GM10266 (cell line): ENCODE measurements around the gene MAMLD1.
A peak's percentile ranks its signal among the peaks of the same experiment; 100 is the strongest.

Experiments used
- DNase-seq: peaks from one replicate; pipeline ENCODE4 v3.0.0; 2012; ENCODE audit errors: extremely low spot score
- TF ChIP-seq, protein P1 (sequence below): IDR thresholded peaks from 2 replicates; pipeline ENCODE4 v1.5.1; 2012; ENCODE audit warnings: mild to moderate bottlenecking, low read depth; ENCODE audit not compliant: control insufficient read depth, insufficient read depth; ENCODE audit errors: missing control alignments

Gene MAMLD1

DNA sequence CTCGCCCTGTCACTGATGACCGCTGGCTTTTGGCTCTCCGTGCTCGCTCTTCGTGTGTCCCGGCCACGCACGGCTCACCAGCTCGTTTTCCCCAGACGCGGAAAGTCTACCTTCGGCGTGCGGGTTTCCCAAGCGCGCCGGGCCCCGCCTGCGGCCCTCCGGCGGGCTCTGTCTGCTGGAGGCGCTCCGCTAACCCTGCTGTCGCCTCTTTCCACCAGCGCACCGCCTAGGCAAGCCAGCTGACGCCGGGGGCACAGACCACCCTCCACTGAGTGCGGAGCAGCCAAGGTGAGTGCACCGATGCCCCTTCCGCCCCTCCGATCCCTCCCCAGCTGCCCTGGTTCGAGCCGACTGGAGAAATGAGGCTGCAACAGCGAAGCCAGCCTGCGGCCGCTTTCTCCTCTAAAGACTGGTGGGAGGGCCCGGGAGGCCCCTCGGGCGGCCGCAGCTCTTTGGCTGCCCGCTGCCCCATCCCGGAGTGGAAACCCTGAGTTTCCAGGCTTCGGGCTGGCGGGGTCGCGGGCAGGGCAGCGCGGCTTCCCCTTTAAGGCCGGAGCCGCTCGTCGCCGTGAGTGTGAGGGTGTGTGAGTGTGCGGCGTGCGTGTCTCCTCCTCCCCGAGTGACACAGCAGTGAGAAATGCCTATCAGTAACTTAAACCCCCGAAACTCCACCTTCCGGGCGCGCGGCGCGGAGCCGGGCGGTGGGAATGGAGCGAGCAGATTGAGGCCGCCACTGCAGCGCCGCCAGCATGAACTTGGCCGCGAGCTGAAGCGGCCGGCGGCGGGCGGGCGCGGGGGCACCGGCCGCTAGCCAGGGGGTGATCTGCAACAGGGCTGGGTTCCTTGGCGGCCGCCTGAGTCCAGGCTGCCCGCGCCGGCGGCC is at the start of gene MAMLD1:
Gene MAMLD1, plus strand, starts transcription at position 719 of the 883 bp plus-strand sequence. CDS start 82,200 bp downstream, outside the sequence.
- peak; percentile 10 for DNase-seq

DNA sequence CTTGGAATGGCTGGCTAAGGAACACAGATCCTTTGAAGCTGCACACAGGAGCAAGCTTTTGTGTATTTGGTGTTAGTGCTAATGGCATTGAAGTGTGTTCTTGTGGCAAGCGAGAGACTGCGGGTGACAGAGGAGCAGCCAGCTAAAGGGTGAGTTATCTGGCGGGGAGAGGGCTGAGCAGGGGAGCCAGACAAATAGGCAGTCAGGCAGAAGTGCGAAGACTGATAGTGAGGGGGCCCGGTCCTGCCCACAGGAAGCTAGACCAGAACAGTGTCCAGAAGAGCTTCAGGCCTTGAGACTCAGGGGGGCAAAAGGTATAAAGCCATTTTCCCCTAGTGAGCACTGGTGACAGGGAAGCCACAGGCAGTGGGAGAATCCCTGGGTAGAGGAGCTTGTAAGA is 49.6 kb upstream of the MAMLD1 start:
- TF ChIP-seq, protein P1, sequence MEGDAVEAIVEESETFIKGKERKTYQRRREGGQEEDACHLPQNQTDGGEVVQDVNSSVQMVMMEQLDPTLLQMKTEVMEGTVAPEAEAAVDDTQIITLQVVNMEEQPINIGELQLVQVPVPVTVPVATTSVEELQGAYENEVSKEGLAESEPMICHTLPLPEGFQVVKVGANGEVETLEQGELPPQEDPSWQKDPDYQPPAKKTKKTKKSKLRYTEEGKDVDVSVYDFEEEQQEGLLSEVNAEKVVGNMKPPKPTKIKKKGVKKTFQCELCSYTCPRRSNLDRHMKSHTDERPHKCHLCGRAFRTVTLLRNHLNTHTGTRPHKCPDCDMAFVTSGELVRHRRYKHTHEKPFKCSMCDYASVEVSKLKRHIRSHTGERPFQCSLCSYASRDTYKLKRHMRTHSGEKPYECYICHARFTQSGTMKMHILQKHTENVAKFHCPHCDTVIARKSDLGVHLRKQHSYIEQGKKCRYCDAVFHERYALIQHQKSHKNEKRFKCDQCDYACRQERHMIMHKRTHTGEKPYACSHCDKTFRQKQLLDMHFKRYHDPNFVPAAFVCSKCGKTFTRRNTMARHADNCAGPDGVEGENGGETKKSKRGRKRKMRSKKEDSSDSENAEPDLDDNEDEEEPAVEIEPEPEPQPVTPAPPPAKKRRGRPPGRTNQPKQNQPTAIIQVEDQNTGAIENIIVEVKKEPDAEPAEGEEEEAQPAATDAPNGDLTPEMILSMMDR = no peak
- DNase-seq = no peak

More for the DNA sequence above, at the start of gene MAMLD1:
- TF ChIP-seq, protein P1 = no peak

- no peak for DNase-seq
- TF ChIP-seq, protein P1 = no peak
Observed at GRCh38 chrX:150314186-150314585, 48.9 kb upstream of the MAMLD1 start.

GRCh38 chrX:150316564-150316963 is 46.6 kb upstream of the MAMLD1 start:
- TF ChIP-seq, protein P1 = no peak
- DNase-seq = no peak

GRCh38 chrX:150323020-150323419 is 40.1 kb upstream of the MAMLD1 start:
- TF ChIP-seq, protein P1 = no peak
- no peak for DNase-seq

DNA sequence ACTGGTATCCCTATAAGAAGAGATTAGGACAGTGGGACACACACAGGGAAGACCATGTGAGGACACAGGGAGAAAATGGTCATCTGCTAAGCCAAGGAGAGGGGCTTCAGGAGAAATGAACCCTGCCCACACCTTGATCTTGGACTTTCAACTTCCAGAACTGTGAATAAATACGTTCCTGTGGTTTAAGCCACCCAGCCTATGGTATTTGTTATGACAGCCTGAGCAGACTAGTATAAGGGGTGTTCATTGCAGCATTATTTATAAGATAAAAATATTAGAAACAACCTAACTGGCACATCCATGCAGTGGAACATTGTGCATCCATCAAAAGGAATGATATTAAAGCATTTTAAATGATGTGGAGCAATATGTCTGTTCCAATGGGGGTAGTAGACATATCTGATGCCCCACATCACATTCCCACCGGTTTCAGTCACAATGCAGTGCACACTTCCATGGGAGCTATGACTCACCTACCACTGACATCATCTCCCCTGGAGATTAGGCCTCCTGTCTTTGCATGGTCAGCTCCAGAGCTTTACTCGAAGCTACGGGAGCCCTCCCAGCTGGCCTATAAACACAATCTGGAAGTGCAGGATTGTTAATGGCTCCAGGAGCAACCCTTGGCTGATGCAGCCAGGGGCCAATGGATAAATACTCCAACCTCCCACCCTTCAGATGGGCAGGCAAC is 38.9 kb upstream of the MAMLD1 start:
- TF ChIP-seq, protein P1 = no peak
- no peak for DNase-seq

DNA sequence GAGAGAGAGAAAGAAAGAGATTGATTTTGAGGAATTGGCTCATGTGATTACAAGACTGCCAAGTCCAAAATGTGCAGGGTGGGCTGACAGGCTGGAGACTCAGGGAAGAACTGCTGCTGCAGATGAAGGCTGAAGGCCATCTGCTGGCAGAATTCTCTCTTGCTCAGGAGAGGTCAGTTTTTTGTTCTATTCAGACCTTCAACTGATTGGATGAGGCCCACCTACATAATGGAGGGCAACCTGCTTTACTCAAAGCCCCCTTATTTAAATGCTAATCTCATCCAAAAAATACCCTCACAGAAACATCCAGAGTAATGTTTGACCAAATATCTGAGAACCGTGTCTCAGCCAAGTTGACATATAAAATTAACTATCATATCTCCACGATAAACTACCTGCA is 38.2 kb upstream of the MAMLD1 start:
- DNase-seq = no peak
- TF ChIP-seq, protein P1 = no peak
